ENCODE data around the gene PXK.

The PXK gene

DNA sequence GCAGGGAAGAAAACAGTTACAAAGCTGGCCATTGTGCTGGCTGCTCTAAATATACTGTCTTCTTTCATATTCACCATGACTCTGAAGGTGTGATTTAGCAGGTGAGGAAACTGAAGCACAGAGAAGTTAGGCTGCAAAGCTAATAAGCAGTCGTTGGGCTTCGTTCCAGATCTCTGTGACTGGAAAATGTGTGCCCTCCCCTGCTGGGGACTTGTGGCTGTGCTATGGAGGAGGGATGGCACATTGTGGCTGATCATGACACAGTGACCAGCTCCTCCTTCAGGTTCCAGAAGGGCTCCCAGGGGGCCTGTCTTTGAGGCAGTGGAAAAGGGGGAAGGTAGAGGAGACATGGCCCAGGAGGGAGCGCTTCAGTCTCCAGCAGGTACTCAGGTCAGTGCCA is 19.2 kb downstream of the PXK start:
- no peak overlapping the region for H3K4me3 ChIP-seq (ENCODE audit: low read depth in 1 of 2, low read length in 2 of 2)
- H3K9me3 ChIP-seq (ENCODE audit: low read length): no peaks in the 10 kb centered on the region
- H3K27me3 ChIP-seq (ENCODE audit: control insufficient read depth in 1 of 2, insufficient read depth in 2 of 2, low read length in 2 of 2): no peaks in the 10 kb centered on the region
- no peaks in the 10 kb centered on the region for H3K36me3 ChIP-seq (ENCODE audit: insufficient read depth, low read length)
- H3K27ac ChIP-seq (ENCODE audit: low read depth, low read length): no peak overlapping the region
- peaks cover 54% of the 10 kb centered on the region for H3K4me1 ChIP-seq (ENCODE audit: insufficient read depth, low read length)
- H3K9ac ChIP-seq (ENCODE audit: low read length): no peak overlapping the region

GRCh38 chr3:58352626-58353025 is 19.9 kb downstream of the PXK start:
- Histone ChIP-seq H3K9me3 (ENCODE audit: low read length) (no peaks in the 10 kb centered on the region), H3K27me3 (ENCODE audit: control insufficient read depth in 1 of 2, insufficient read depth in 2 of 2, low read length in 2 of 2) (no peaks in the 10 kb centered on the region), H3K36me3 (ENCODE audit: insufficient read depth, low read length) (no peaks in the 10 kb centered on the region), H3K9ac (ENCODE audit: low read length) (no peak overlapping the region), H3K27ac (ENCODE audit: low read depth, low read length) (no peak overlapping the region), H3K4me1 (ENCODE audit: insufficient read depth, low read length) (peaks cover 48% of the 10 kb centered on the region), H3K4me3 (ENCODE audit: low read depth in 1 of 2, low read length in 2 of 2) (no peak overlapping the region)

DNA sequence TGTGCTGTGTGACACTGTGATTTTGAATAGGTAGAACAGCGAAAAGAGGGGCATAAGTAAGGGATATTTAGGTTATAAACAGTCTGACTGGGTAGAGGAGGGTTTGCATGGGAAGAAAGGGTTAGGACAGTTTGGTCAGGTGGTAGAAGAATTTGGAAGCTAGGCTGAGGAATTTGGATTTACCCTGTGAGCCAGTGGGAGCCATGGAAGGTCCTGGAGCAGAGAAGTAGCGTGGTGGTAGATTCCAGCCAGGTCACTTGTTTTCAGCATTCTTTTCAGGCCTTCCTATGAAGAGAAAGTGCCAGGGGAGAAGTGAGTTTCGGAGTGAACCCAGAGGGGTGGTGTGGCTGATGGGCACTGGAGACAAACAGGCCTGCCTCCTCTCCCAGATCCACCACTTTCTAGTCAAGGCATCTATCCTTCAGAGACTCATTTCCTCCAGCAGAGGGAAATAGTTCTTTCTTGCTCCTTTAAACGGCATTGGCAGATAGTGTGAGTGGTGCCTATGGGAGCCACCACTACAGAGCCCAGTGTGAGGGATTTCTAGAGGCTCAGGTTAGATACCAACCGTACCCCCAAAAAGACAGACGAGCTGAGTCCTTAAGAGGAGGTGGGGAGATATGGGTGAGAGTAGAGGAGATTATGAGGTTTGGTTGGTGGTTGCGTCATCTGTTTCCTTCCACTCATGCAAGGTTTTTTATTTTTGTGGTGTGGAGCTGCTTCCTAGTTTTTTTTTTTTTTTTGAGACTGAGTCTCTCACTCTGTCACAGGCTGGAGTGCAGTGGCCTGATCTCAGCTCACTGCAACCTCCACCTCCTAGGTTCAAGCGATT is 21.2 kb downstream of the PXK start:
- no peak overlapping the region for H3K27ac ChIP-seq (ENCODE audit: low read depth, low read length)
- peaks cover 49% of the 10 kb centered on the region for H3K4me1 ChIP-seq (ENCODE audit: insufficient read depth, low read length)

DNA sequence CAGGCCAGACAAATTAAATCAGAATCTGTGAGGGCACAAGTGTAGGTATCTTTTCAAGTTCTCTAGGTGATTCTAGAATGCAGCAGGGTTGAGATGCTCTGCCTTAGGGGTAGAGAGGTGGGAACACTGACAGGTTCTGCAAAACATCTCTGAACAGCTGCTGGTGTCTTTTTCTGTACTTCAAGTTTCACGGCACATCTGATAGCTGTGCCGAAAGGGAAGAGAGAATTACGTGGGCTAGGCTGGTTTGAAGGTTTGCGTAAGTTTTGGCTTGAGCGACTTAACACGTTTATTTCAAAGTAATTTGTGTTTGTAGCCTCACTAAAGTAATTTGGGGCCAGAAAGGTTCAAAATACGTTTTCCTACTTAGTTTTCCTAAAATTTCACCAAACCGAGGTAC is 22.5 kb downstream of the PXK start:
- no peaks in the 10 kb centered on the region for H3K27me3 ChIP-seq (ENCODE audit: control insufficient read depth in 1 of 2, insufficient read depth in 2 of 2, low read length in 2 of 2)
- H3K27ac ChIP-seq (ENCODE audit: low read depth, low read length): peak overlapping the region; percentile 54
- H3K36me3 ChIP-seq (ENCODE audit: insufficient read depth, low read length): no peaks in the 10 kb centered on the region
- H3K9me3 ChIP-seq (ENCODE audit: low read length): no peaks in the 10 kb centered on the region
- peaks cover 52% of the 10 kb centered on the region for H3K4me1 ChIP-seq (ENCODE audit: insufficient read depth, low read length)
- no peak overlapping the region for H3K4me3 ChIP-seq (ENCODE audit: low read depth in 1 of 2, low read length in 2 of 2)
- H3K9ac ChIP-seq (ENCODE audit: low read length): no peak overlapping the region

More for the DNA sequence above, 21.2 kb downstream of the PXK start:
- H3K27me3 ChIP-seq (ENCODE audit: control insufficient read depth in 1 of 2, insufficient read depth in 2 of 2, low read length in 2 of 2): no peaks in the 10 kb centered on the region
- no peaks in the 10 kb centered on the region for H3K36me3 ChIP-seq (ENCODE audit: insufficient read depth, low read length)
- no peak overlapping the region for H3K9ac ChIP-seq (ENCODE audit: low read length)
- H3K4me3 ChIP-seq (ENCODE audit: low read depth in 1 of 2, low read length in 2 of 2): no peak overlapping the region
- H3K9me3 ChIP-seq (ENCODE audit: low read length): no peaks in the 10 kb centered on the region

GRCh38 chr3:58356054-58356453 is 23.4 kb downstream of the PXK start:
- H3K9me3 ChIP-seq (ENCODE audit: low read length): no peaks in the 10 kb centered on the region
- peaks cover 51% of the 10 kb centered on the region for H3K4me1 ChIP-seq (ENCODE audit: insufficient read depth, low read length)
- peak overlapping the region; percentile 54 for H3K27ac ChIP-seq (ENCODE audit: low read depth, low read length)
- no peak overlapping the region for H3K9ac ChIP-seq (ENCODE audit: low read length)
- H3K4me3 ChIP-seq (ENCODE audit: low read depth in 1 of 2, low read length in 2 of 2): no peak overlapping the region
- no peaks in the 10 kb centered on the region for H3K27me3 ChIP-seq (ENCODE audit: control insufficient read depth in 1 of 2, insufficient read depth in 2 of 2, low read length in 2 of 2)
- H3K36me3 ChIP-seq (ENCODE audit: insufficient read depth, low read length): no peaks in the 10 kb centered on the region

DNA sequence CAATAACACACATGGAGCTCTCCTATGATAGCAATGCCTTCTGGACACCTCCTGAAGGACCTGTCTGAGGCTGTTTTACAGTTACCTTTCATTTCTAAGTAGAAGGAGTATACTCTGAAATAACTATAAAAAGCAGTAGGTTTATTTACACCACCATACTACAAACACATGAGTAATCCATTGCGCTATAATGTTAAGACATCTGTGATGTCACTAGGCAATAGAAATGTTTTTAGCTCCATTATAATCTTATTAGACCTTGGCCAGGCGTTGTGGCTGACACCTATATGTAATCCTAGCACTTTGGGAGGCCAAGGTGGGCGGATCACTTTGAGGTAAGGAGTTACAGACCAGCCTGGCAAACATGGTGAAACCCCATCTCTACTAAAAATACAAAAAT is 24.7 kb downstream of the PXK start:
- Histone ChIP-seq H3K9me3 (ENCODE audit: low read length) (no peaks in the 10 kb centered on the region), H3K27me3 (ENCODE audit: control insufficient read depth in 1 of 2, insufficient read depth in 2 of 2, low read length in 2 of 2) (no peaks in the 10 kb centered on the region), H3K4me1 (ENCODE audit: insufficient read depth, low read length) (peaks cover 54% of the 10 kb centered on the region), H3K36me3 (ENCODE audit: insufficient read depth, low read length) (no peaks in the 10 kb centered on the region), H3K27ac (ENCODE audit: low read depth, low read length) (peak overlapping the region; percentile 1), H3K4me3 (ENCODE audit: low read depth in 1 of 2, low read length in 2 of 2) (no peak overlapping the region), H3K9ac (ENCODE audit: low read length) (no peak overlapping the region)

- H3K4me1 ChIP-seq (ENCODE audit: insufficient read depth, low read length): peaks cover 54% of the 10 kb centered on the region
- no peaks in the 10 kb centered on the region for H3K36me3 ChIP-seq (ENCODE audit: insufficient read depth, low read length)
- H3K27me3 ChIP-seq (ENCODE audit: control insufficient read depth in 1 of 2, insufficient read depth in 2 of 2, low read length in 2 of 2): no peaks in the 10 kb centered on the region
- H3K27ac ChIP-seq (ENCODE audit: low read depth, low read length): peak overlapping the region; percentile 86
- no peak overlapping the region for H3K4me3 ChIP-seq (ENCODE audit: low read depth in 1 of 2, low read length in 2 of 2)
- no peaks in the 10 kb centered on the region for H3K9me3 ChIP-seq (ENCODE audit: low read length)
- H3K9ac ChIP-seq (ENCODE audit: low read length): no peak overlapping the region
Measured at GRCh38 chr3:58358092-58358491, 25.4 kb downstream of the PXK start.

DNA sequence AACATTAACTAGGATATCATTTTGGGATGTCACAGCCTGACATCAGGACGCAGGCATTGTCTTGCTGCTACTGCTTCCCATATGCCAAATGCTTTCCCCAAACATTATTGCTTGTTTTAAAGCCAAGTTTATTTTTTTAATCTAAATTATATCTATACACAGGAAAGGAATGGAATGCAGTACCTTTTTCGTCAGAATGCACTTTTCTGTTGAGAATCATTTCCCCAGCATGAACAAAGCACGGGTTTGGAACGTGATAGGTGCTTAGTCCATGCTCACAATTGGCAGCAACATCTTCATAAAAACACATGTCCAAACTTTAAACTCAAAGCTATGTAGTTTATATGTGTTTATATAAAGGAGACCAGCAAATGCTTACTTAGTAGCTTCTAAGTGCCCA is 26.1 kb downstream of the PXK start:
- H3K9me3 ChIP-seq (ENCODE audit: low read length): no peaks in the 10 kb centered on the region
- H3K4me1 ChIP-seq (ENCODE audit: insufficient read depth, low read length): peaks cover 52% of the 10 kb centered on the region
- peak overlapping the region; percentile 86 for H3K27ac ChIP-seq (ENCODE audit: low read depth, low read length)

DNA sequence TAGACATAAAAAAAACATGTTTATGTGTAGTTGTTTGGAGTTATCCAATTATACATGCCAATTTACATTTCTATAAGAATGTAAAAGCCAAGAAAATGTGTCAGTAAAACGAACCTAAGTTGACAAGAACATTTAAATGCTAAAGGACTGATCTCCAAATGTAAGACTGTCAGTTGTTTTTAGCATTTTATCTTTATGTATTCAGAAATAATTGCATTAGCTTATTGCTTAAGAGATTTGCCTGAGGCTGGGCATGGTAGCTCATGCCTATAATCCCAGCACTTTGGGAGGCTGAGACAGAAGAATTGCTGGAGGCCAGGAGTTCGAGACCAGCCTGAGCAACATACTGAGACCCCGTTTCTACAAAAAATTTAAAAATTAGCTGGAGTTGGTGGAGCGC is 26.9 kb downstream of the PXK start:
- no peaks in the 10 kb centered on the region for H3K36me3 ChIP-seq (ENCODE audit: insufficient read depth, low read length)
- peak overlapping the region; percentile 86 for H3K27ac ChIP-seq (ENCODE audit: low read depth, low read length)
- no peak overlapping the region for H3K9ac ChIP-seq (ENCODE audit: low read length)
- H3K4me1 ChIP-seq (ENCODE audit: insufficient read depth, low read length): peaks cover 48% of the 10 kb centered on the region
- no peaks in the 10 kb centered on the region for H3K9me3 ChIP-seq (ENCODE audit: low read length)
- no peak overlapping the region for H3K4me3 ChIP-seq (ENCODE audit: low read depth in 1 of 2, low read length in 2 of 2)
- H3K27me3 ChIP-seq (ENCODE audit: control insufficient read depth in 1 of 2, insufficient read depth in 2 of 2, low read length in 2 of 2): no peaks in the 10 kb centered on the region

More for the DNA sequence above, 26.1 kb downstream of the PXK start:
- H3K27me3 ChIP-seq (ENCODE audit: control insufficient read depth in 1 of 2, insufficient read depth in 2 of 2, low read length in 2 of 2): no peaks in the 10 kb centered on the region
- no peak overlapping the region for H3K9ac ChIP-seq (ENCODE audit: low read length)
- no peaks in the 10 kb centered on the region for H3K36me3 ChIP-seq (ENCODE audit: insufficient read depth, low read length)
- H3K4me3 ChIP-seq (ENCODE audit: low read depth in 1 of 2, low read length in 2 of 2): no peak overlapping the region

DNA sequence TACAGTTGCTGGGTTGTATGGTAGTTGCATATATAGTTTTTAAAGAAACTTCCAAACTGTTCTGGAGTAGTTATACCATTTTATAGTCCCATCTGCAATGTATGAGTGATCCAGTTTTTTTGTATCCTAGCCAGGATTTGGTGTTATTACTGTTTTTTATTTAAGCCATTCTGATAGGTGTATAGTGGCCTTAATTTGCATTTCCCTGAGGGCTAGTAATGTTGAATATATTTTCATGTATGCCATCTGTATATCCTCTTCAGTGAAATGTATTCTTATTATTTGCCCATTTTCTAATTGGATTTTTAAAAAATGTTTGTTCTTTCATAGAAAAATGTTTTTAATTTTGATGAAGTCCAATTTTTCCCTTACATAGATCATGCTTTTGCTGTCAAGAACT is 29.2 kb downstream of the PXK start:
- no peak overlapping the region for H3K4me3 ChIP-seq (ENCODE audit: low read depth in 1 of 2, low read length in 2 of 2)
- H3K9ac ChIP-seq (ENCODE audit: low read length): no peak overlapping the region
- H3K27ac ChIP-seq (ENCODE audit: low read depth, low read length): no peak overlapping the region
- H3K4me1 ChIP-seq (ENCODE audit: insufficient read depth, low read length): peaks cover 29% of the 10 kb centered on the region
- H3K27me3 ChIP-seq (ENCODE audit: control insufficient read depth in 1 of 2, insufficient read depth in 2 of 2, low read length in 2 of 2): no peaks in the 10 kb centered on the region
- H3K36me3 ChIP-seq (ENCODE audit: insufficient read depth, low read length): no peaks in the 10 kb centered on the region
- no peaks in the 10 kb centered on the region for H3K9me3 ChIP-seq (ENCODE audit: low read length)

GRCh38 chr3:58366699-58367098 is 34.0 kb downstream of the PXK start:
- Histone ChIP-seq H3K36me3 (ENCODE audit: insufficient read depth, low read length) (no peaks in the 10 kb centered on the region), H3K4me1 (ENCODE audit: insufficient read depth, low read length) (peaks cover 3% of the 10 kb centered on the region), H3K27me3 (ENCODE audit: control insufficient read depth in 1 of 2, insufficient read depth in 2 of 2, low read length in 2 of 2) (no peaks in the 10 kb centered on the region), H3K9ac (ENCODE audit: low read length) (no peak overlapping the region), H3K27ac (ENCODE audit: low read depth, low read length) (no peak overlapping the region), H3K9me3 (ENCODE audit: low read length) (no peaks in the 10 kb centered on the region), H3K4me3 (ENCODE audit: low read depth in 1 of 2, low read length in 2 of 2) (no peak overlapping the region)

- Histone ChIP-seq H3K27me3 (ENCODE audit: control insufficient read depth in 1 of 2, insufficient read depth in 2 of 2, low read length in 2 of 2) (no peaks in the 10 kb centered on the region), H3K9me3 (ENCODE audit: low read length) (no peaks in the 10 kb centered on the region), H3K9ac (ENCODE audit: low read length) (no peak overlapping the region), H3K36me3 (ENCODE audit: insufficient read depth, low read length) (no peaks in the 10 kb centered on the region), H3K4me1 (ENCODE audit: insufficient read depth, low read length) (no peaks in the 10 kb centered on the region), H3K27ac (ENCODE audit: low read depth, low read length) (no peak overlapping the region), H3K4me3 (ENCODE audit: low read depth in 1 of 2, low read length in 2 of 2) (no peak overlapping the region)
Measured at GRCh38 chr3:58369038-58369437, 36.3 kb downstream of the PXK start.

Data from muscle layer of colon (tissue), 2 donors.